Lung microvascular endothelial cell (primary cell): Measurements from ENCODE around the gene C9orf153. TPM values are rescaled to one million over a fixed set of nuclear protein-coding genes. Genes with fewer than 3 reads are reported as not detected.
A peak's percentile ranks its signal among the peaks of the same experiment; 100 is the strongest.
"Not testable (repeated sequence)": the region's sequence is repeated elsewhere in the genome, so short reads cannot be mapped to it uniquely, and the experiment has no call there.

Experiments
- DNase-seq, 2 donors: peaks; one replicate each; pipeline versions ENCODE4 v3.0.0 to v3.0.0-alpha.2; 2010; ENCODE audit warnings: low read depth in 2 of 2
- total RNA-seq: library from RNA; depleted of rRNA; stranded (reverse); fragments of >200 nt; gene quantifications from 2 replicates; pipeline ENCODE4 v1.2.1, GENCODE V29; 2014

Gene C9orf153
- total RNA-seq, result under 0.01 TPM in 1 of 2 replicates, not detected in the other

- DNase-seq, result no peak
Observed at GRCh38 chr9:86259557-86259956, at the start of gene C9orf153. C9orf153 (minus strand) TSS chr9:86259657; CDS start chr9:86229603, 30,054 bp downstream.

DNA sequence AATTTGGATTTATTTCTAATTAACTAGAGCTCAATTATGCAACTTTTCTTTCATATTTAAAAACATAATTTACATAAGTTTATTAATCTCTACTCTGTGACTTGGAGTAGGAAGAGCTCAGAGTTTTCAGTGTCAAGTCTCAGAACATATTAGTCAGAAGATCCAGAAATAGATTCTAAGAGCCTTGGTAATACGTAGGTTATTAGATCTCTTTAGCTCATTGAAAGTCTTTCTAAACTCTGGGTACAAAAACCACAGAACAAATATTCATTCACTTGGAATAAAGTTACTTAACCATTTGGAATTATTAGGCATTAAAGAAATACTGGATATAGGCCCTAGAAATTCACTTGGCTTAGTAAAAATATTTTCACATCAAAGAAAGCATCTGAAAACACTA is 49.2 kb upstream of the C9orf153 start:
- DNase-seq, result no peak

DNA sequence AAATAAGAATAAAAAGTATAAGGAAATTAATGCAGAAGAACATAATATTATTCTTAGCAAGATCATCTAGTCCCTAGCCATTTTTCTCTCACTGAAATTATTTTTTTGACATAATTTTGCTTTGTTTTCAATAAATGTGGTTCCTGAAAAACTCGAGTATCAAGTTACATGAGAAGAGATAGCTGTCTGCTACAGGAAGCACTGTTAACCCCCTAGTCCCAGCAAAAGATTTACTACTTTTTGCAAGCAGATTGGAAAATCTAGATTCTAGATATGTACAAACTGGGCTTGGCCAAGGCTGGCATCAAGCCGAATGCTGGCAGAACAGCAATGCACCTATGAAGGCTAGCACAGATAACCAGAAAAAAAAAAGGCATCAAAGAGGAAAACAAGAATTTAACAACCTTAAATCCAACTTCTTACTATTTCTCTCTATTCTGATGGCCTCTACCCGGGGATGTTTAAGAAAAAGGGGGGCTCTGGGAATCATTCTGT is 44.8 kb upstream of the C9orf153 start:
- DNase-seq, result peak in 1 of 2 donors; percentile 34

- DNase-seq, result peak; percentile 13 to 48
Observed at GRCh38 chr9:86303316-86303975, 44.0 kb upstream of the C9orf153 start.

DNA sequence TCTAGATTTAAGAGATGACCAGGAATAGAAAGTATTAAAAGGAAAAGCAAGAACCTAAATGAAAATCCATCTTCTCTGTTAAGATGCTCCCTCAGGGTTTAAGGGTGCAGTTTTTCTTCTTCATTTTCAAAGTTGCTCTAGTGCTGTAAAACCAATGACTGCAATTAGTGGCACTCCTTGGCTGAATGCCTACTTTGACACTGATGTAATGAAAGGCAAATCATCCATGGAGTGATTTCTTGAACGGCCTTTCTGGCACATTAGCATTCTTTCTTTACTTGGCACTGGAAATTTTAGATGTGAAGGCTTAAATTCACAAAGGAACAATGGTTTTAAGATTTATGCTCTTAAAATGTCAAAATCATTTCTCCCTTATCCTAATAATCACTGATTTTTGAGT is 42.2 kb upstream of the C9orf153 start:
- DNase-seq, result no peak

- no peak for DNase-seq
Observed at GRCh38 chr9:86300701-86301100, 41.2 kb upstream of the C9orf153 start.

DNA sequence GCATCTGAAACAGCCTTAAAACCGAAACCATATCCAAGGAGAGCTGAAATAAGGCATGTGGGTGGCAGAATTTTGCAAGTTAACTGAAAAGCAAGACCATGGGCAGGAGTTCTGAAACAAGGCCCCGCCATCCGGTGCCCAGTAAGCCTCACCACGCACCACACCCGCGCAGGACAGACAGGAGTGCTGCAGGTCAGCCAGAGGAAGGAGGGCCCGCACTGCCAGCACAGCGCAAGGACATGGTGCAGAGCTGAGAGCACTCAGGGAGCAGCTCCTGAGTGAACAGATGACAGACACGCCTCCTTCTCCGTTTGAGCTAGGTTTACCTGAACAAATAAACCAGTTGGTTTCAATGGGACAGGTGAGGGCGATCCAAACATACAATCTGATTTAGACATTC is 39.4 kb upstream of the C9orf153 start:
- no peak for DNase-seq

DNA sequence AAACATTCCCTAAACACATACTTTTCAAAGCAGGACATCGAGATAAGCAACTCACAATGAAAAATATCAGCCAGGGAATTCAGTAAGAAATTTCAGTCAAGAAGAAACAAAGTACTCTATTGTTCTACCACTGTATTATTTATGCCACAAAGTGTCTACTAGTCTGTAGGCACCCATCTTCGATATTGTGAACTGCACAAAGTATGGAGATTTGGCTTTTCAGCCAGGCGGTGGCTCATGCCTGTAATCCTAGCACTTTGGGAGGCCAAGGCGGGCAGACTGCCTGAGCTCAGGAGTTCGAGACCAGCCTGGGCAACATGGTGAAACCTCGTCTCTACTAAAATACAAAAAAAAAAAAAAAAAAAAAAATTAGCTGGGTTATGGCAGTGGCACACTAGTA is 30.9 kb upstream of the C9orf153 start:
- DNase-seq, result not testable (repeated sequence)

DNA sequence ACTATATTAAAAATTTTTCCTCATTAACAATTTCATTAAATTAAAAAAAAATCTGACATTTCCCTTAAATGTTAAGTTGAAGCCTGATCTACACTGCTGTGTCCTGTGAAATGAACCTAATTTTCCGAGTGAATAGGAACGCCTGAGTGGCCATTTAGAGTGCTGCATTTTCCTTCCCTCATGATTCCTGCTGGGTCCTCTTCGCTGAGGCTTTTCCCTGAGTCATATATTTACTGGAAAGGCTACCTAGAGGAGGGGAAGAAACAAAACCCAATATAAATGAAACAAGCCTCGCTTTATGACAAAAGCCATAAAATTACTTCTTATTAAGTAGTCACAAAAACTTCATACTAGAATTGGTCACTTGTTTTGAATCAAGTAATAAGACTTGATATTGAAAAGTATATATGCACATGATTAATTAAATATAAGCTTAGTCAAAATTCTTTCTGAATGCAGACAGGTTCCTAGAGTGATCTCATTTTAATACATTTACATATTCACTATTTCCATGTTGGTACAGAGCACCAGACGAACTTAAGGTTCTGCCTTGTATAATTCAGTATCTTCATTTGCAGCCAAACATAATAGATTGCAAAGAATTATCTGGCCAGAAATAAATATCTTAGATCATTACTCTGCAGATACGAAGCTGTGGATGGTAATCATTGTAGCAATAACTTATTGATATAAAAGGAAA is 29.2 kb upstream of the C9orf153 start:
- DNase-seq, result no peak

GRCh38 chr9:86287013-86287412 is 27.6 kb upstream of the C9orf153 start:
- DNase-seq, result peak; percentile 20 to 36

DNA sequence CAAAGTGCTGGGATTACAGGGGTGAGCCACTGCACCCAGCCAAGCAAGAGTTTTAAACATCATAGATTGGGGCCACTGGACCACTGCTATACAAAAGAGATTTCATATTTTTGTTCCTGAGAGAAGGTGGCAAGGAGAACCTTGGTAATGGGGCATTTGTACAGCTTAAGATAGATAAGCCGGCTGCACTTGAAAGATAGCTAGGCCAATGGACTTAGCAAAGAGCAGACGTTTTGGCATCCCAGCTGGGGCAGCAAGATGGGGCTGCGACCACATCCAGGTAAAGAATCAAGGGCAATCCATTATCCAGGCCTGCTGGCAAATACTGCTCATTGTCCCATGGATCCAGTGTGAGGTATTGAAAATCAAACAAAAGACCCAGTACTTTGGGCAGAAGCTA is 26.8 kb upstream of the C9orf153 start:
- no peak for DNase-seq

DNA sequence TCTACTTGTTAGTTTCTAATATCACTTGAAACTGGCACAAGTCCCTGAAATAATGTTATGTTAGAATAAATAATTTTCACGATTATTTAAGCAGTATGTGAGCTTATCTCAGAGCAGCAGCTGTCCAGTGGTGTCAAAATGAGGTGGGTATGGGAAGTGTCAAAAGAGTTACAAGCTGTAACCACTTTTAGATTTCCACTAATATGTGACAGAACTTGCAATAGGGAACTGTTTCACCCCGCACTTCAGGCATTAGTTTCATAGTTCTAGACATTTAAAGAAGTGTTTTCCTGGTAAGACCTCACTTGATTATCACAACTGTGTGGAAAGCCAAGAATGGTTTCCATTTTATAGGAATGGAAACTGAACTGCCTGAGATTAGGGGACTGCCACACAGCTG is 25.8 kb upstream of the C9orf153 start:
- no peak for DNase-seq

- peak in 1 of 2 donors; percentile 67 for DNase-seq
Observed at GRCh38 chr9:86282979-86283535, 23.6 kb upstream of the C9orf153 start.

DNA sequence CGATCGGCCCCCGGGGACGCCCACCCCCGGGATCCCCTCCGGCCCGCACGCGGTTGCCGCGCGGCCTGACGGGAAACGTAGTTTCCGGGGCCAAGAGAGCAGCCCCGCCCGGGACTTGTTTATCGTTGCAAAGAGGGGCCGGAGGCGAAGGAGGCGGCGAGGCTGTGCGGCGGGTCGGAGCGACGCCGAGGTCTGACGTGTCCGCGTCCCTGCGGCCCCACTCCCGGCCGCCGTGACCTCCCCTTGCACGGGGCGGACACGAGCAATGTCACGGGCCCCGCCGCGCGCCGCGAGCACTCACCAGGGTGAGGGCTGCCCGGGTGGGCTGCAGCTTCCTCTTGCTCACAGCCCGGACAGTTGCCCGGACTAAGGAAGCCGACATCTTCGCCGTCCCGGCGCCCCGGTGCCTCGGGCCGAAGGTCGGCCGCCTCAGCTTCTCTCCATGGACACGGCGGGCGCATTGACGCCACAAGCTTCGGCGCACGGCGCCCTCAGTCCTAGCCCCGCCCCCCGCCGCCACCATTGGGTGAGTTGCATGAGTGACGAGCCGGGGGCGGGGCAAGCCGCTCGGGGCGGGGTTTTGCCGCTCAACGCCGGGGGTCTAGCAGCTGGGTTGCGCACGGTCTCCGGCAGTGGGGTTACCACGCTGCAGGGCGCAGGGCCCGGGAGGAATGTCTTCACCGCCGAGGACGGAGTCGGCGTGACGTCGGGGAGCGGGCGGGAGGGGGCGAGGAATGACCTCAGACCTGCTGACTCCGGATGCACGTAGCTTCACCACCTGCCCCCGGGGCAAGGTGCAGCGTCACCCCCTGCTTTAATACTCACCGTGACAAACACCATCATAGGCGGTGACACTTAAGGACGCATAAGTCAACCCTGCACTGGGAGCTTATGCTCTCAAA is 22.9 kb upstream of the C9orf153 start, which contains the start of gene ISCA1:
TSS of gene ISCA1 (minus strand) at position 462 of the 902 bp plus-strand sequence. CDS start at position 382, 80 bp downstream.
- DNase-seq, result peak; percentile 91 to 92

DNA sequence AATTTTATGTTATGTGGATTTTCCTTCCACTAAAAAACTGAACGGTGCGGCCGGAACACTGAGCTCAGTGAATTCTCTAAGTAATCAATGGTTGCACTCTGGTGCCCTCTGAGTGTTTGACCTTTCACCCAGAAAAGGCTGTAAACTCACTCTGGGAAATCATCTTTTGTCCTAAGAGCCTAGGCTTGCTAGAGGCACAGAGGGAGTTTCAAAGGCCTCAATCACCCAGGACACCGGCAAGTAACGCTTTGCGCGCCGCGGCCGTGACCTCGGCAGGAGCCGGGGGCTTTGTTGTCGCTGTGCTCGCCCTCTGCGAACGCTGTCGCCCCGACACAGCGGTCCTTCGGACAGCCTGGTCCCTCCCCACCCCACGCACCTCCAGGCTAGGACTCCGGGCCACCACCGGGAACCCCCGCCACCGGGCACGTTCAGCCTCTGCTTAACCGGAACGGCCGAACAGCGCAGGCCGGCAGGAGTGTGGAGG is 22.2 kb upstream of the C9orf153 start:
- no peak for DNase-seq

DNA sequence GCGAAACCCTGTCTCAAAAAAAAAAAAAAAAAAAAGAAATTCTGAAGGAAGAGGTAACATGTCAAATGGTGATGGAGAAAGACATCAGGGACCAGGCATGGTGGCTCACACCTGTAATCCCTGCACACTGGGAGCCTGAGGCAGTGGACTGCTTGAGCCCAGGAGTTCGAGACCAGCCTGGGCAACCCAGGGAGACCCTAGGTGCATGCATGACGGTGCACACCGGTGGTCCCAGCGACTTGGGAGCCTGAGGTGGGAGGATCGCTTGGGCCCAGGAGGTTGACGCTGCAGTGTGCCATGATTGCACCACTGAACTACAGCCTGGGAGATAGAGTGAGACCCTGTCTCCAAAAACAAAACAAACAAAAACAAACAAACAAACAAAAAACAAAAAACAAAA is 21.1 kb upstream of the C9orf153 start:
- DNase-seq, result no peak

DNA sequence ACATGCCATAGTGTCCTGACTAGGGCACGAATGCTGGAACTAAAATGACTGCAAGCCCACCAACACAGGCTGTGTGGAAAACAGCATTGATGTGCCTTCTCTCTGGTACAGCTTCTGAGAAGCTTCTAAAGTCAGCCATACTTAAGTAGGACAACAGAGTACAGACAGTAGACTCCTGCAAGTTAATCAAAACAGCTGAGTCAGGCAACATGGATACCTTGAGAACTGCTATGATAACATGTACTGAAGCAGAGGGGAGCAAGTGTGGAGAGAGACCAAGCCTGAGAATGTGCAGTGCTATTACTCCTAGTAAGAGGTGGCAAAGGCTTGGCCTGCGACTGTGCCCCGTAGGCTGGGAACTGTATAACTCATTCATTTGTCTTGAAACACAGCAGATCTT is 20.4 kb upstream of the C9orf153 start:
- DNase-seq, result no peak

DNA sequence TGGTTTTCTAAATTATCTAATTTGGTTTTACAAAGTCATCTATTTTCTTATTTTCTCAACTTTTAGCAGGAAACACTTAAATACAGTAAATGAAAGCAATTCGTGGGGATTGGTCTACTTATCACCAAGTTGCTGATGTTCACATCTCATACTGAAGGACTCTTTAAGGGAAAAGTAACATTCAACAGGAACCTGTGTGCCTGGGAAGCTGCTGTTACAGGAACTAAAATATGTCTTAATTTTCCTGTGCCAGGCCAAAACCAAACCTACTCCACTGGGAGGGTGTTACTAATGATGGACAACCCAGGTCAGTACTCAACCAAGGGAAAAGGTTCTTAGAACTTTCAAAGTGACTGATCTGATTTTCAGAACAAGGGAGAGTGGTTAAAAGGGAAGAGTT is 17.6 kb upstream of the C9orf153 start:
- DNase-seq, result no peak

GRCh38 chr9:86275962-86276361 is 16.5 kb upstream of the C9orf153 start:
- DNase-seq, result peak; percentile 20 to 38

DNA sequence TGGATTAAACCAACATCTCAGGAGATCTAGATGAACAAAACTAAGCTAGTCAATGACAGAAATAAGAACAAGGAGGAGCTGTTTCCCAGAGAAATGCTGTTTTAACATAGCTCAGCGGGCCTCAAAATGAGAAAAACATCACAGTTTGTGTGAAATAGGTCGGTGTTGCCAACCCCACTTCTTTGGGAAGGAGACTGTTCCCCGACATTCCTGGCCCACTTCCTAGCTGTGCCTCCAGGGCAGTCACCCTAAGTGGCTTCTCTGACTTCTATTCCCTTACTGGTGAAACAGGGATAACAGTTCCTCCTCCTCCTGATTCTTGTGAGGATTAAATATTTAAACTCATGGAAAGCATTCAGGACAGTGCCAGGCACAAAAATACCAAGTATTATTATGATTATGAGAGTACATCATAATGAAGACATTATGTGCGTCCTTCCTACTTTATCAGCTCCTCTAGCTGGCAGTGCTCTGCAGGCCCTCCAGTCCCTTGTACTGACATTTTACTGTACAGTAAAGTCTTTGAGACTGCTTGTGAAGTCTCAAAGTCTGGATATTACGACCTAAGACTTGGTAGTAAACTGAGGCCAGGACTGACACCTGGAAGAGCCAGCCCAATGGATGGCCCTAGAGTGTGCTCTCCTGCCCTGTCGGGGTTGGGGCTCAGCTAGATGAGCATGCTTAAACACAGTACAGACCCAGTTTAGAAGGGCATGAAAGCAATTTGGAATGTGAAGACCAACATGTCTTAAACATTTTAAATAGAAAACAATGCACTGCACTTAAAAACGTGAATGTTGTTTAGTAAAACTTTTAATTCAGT is 15.6 kb upstream of the C9orf153 start:
- DNase-seq, result no peak
